ENCODE measurements around the gene CDC42BPB.
"Not testable (repeated sequence)": the region's sequence is repeated elsewhere in the genome, so short reads cannot be mapped to it uniquely, and the experiment has no call there.

CDC42BPB gene

DNA sequence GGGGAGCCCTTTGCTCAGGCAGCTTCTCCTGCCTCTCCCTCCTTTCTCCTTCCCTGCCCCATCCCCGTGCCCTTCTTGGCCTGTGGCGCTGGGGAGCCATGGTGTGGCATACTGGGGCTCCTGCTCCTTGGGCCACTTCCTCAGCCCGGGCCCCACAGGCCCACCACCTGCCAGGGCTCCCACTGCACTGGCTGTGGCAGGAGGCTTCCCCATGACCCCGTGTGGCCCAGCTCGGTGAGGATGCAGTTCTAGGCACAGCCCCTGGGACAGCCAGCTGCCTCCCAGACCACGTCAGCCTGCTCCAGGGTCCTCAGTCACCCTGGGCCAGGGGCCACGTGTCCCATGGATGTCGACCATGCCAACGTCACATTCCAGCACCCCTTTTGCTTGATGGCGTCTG is 147.9 kb downstream of the CDC42BPB start:
- DNase-seq, result no peak

DNA sequence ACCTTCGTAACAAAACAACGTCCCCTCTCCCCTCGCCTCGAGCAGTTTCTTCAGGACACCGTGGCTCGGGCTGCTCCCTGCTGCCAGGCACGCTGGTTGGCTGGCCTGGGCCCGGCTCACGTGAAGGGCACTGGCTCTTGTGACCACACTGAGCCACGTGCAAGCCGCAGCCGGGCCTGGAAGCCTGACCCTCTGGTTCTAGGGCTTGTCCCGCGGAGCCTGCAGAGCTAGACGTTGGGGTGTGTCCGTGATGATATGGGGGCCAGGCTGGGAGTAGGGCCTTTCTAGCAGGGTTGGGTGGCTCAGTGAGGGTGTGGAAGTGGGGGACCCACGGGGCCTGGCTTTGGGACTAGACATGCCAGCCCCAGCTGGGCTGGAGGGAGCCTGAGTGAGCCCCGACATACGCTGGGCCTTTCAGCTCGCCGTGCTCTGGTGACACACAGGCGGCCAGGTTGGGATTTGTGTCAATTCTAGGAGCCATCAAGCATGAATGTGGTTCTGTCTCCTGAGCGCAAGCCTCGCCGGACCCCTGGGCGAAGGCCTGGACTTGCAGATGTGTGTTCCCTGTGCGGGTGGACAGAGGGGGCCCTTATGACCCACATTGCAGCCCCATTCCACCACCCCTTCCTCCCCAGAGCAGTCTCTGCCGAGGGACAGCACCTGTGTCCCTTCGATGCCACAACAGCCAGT is 148.4 kb downstream of the CDC42BPB start:
- DNase-seq, result no peak

GRCh38 chr14:102907980-102908730 is 149.2 kb downstream of the CDC42BPB start:
- DNase-seq, result no peak

DNA sequence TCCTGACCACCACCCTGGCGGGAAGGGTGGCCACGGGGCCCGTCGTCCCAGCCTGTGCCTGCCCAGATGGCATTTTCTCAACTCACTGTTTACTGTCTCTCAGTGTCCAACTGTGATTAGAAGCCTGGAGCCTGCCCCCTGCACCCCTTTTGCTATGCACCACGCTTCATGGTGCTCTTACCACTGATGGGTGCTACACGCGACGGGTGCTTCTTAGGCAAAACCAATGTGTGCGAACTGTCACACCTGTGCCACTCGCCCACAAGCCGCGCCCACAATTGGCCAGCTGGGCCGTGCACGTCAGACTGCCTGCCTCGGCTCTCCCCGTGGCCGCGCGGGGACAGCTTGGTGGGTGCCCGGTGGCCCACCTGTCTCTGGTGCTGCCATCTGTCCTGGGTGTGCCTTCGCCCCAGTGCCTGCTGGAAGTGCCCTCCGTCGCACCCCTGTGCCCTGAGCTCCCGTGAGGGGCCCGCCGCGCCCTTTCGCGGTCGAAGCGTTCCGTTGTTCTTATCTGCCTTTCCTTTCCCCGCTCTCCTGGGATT is 150.0 kb downstream of the CDC42BPB start:
- no peak for DNase-seq

DNA sequence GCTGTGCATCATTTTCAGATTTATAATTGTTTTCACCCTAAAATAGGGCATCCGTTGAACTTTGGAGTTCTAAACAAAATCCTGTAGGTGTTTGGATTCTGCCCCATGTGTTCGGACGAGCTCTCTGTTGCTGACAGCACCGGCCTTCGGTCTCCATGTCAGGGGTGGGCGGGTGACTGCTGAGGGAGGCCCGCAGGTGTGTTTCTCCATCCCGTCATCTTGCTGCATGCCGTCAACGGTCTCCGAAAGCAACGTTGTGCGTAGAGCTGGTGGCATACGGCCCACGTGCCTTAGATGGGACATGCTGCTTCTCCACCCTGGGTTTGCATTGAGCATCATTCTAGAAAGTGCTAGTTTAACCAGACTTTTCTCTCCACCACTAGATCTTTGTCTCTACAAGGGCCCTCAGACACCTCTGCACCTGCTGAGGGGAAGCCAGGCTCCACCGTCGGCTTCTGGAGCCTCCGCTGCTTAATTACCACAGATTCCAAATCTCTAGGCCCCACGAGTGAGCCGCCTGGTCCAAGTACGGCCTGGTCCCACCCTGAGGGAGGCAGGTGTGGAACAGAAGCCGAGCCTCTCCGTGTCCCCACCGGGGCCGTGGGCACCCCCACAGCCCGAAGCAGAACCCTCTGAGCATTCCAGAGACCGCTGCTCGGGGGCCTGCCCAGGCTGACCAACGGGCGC is 150.6 kb downstream of the CDC42BPB start:
- DNase-seq, result no peak

DNA sequence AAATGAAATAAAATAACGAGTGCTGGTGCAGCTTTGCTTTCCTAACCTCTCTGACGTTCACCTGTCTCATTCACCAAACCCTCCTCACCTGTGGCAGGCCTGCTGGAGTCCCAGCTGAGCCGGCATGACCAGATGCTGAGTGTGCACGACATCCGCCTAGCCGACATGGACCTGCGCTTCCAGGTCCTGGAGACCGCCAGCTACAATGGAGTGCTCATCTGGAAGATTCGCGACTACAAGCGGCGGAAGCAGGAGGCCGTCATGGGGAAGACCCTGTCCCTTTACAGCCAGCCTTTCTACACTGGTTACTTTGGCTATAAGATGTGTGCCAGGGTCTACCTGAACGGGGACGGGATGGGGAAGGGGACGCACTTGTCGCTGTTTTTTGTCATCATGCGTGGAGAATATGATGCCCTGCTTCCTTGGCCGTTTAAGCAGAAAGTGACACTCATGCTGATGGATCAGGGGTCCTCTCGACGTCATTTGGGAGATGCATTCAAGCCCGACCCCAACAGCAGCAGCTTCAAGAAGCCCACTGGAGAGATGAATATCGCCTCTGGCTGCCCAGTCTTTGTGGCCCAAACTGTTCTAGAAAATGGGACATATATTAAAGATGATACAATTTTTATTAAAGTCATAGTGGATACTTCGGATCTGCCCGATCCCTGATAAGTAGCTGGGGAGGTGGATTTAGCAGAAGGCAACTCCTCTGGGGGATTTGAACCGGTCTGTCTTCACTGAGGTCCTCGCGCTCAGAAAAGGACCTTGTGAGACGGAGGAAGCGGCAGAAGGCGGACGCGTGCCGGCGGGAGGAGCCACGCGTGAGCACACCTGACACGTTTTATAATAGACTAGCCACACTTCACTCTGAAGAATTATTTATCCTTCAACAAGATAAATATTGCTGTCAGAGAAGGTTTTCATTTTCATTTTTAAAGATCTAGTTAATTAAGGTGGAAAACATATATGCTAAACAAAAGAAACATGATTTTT is 151.9 kb downstream of the CDC42BPB start:
- DNase-seq, result no peak

DNA sequence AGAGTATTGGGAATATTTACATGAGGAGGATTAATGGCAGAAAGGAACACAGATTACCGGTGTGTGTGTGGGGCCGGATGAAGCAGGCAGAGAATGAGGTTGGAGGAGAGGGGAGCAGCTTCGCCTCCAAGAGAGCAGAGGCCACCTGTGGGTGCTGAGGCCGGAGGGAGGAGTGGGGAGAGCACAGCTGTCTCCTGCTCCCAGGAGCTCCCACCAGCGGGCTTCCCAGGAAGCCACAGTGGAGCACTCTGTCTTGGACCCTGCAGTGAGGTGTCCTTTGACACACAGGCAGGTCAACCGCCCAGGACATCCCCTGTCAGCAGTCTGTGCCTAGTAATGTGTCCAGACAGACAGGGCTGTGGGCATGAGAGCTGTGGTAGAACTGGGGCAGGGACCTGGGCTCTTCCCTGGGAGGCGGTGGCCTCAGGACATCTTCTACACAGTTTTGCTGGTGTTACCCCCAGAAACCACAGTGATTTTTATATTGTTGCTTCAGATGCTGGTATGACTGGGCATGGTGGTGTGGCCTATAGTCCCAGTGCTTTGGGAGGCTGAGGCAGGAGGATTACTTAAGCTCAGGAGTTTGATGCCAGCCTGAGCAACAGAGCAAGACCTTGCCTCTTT is 153.3 kb downstream of the CDC42BPB start:
- DNase-seq, result no peak

DNA sequence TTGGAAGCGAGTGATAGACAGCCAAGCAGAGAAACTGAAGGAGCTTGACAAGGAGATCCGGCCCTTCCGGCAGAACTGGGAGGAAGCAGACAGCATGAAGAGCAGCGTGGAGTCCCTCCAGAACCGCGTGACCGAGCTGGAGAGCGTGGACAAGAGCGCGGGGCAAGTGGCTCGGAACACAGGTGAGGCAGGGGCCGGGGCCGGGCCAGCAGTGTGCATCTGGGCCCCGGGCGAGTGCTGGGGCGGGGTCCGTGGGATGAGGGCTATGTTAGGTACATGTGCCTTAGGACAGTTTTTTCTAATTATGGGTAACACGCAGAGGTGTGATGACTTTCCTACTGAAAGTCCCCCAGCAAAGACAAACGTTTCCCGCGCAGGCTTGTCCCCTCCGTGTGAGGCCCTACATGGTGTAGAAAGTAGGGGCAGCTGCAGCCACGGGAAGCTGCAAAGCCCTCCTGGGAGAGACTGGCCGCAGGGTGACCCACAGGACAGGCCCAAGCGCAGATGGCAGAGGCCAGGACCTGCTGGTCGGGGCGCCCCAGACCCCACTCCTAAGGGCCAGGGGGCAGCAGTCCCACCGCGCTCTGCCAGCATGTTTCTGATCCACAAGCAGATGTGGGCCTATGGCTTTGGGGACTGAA is 154.0 kb downstream of the CDC42BPB start:
- DNase-seq, result no peak

- no peak for DNase-seq
These were observed 154.7 kb downstream of the CDC42BPB start for GRCh38 chr14:102902523-102903247.

GRCh38 chr14:102902086-102902485 is 155.3 kb downstream of the CDC42BPB start:
- DNase-seq, result no peak

DNA sequence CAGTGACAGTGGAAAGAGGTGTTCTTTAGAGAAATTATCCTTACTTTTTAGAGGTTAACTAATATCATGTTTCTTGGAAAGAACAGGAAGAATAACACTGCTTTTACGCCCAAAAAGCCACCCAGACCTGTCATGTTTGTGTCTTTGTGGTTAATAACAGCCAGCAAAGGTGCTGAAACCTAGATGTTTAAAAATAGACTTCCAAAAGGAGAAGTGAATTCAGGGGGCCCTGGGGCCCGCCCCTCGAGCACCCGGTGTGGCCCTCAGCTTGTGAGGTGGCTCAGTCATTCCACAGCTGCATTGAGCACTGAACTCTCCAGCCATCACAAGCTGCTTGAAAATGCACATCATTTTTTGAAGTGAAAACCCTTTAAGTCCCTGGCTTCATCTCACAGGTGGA is 155.7 kb downstream of the CDC42BPB start:
- no peak for DNase-seq

GRCh38 chr14:102900631-102901571 is 156.4 kb downstream of the CDC42BPB start:
- DNase-seq, result peak; percentile 14

DNA sequence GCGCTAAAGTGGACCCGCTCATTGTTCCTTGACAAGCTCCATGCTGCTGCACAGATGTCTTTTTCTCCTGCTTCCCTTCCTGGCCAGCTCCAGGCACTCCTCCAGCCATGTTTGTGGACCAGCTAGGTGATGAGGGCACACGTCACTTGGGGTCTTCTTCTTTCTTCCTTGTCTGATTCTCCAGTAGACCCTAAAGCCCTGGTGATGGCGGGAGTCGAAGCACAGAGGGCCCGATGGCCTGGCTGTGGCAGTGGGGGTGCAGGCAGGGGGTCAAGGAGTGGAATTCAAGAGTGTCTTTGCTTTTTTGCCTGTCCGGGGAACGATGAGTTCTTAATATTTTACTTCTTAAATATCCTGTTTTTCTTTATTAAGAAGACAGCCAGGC is 157.8 kb downstream of the CDC42BPB start:
- DNase-seq, result no peak

- DNase-seq, result no peak
These were observed 158.4 kb downstream of the CDC42BPB start for GRCh38 chr14:102898776-102899515.

DNA sequence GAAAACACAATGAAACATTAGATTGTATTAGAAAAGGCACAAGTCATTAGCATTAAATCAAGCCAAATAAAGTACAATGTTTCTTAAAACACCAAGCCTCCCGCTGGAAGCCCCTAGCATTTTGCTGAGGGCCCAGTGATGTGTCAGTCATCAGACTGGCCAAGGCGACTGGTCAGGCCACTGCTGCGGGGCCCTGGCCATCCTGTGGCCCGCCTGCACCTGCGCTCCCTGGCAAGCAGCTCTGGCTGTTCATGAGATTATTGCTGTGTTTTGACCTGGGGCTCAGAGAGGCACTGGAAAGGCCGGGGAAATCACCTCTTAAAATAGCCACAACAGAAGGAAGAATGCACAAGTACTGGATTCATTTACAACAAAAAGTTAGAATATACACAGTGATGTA is 159.1 kb downstream of the CDC42BPB start:
- DNase-seq, result no peak

DNA sequence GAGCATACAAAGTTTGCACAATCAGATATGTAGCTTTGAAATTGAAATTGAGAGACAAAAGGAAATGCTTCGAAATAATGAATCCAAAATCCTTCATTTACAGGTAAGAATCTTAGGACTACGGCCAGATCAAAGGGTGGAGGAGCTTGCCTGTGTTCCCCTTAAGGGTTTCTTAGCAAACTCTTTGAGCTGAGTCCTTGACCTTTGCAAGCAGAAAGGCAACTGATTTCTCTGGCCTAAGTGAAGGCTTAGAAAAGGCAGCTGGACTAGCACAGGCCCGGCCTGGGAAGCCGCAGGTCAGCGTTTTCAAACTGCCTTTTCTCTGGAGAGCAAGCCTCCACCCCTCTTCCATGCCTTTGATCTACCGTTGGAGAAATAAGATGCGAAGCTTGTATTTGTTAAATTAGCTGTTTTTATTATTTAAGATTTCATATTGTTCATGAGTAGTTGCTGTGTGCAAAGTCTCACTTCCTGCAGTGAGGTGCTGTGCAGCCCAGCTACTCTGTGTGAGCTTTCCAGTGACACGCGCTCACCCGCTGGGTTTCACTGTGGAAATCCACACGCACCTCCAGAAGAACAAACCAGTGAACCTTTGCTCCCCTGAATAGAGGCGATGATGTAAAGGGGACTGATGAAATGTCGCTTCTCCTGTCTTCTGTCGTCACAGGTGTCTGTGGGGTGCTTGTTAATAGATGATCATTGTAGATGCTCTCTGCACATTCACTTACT is 159.9 kb downstream of the CDC42BPB start:
- DNase-seq, result no peak

DNA sequence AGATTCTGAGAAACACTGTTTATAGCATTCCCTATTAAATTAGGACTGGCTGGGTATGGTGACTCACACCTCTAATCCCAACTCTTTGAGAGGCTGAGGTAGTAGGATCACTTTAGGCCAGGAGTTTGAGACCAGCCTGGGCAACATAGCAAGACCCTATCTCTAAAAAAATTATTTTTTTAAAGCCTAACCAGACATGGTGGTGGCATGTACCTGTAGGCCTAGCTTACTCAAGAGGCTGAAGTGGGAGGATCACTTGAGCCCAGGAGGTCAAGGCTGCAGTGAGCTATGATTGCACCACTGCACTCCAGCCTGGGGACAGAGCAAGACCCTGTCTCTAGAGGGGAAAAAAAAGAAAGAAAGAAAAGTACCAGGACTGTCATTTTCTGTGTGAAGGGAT is 160.6 kb downstream of the CDC42BPB start:
- DNase-seq, result not testable (repeated sequence)

- no peak for DNase-seq
These were observed 163.9 kb downstream of the CDC42BPB start for GRCh38 chr14:102893452-102893851.

Measured in CD4-positive, alpha-beta T cell treated with Interleukin-21 for 1 hour (primary cell).